WTC11 (cell line): ENCODE data around the gene NETO1. TPM values are rescaled to one million over a fixed set of nuclear protein-coding genes. Genes with fewer than 3 reads are reported as not detected.

Experiments
- ATAC-seq: fragments of 200-7000 bp; cut with Tn5 transposase; 2 replicates; pipeline ENCODE4 v1.10.0; 2021; ENCODE audit warnings: mild to moderate bottlenecking, moderate library complexity
- CTCF ChIA-PET: fragments of 300-600 bp; sonication (Branson Sonifier 250); formaldehyde crosslinking; loops from one replicate; lab custom pipeline; 2021; ENCODE audit warnings: antibody characterized with exemption; lab: Charles Lee
- POLR2A ChIA-PET: fragments of 350-600 bp; sonication (Branson Sonifier 250); formaldehyde crosslinking; loops from one replicate; lab custom pipeline; 2021; ENCODE audit warnings: antibody characterized with exemption; lab: Charles Lee
- DNase-seq: peaks from one replicate; pipeline ENCODE4 v3.0.0; 2021; ENCODE audit warnings: low spot score
- H3K27ac Mint-ChIP-seq: 2 replicates; pipeline ENCODE4 v1.8.0; 2021; ENCODE audit warnings: mixed read lengths
- H3K27me3 Mint-ChIP-seq: 2 replicates; pipeline ENCODE4 v1.8.0; 2021; ENCODE audit warnings: low read depth, mild to moderate bottlenecking, moderate library complexity, mixed read lengths
- H3K36me3 Mint-ChIP-seq: 2 replicates; pipeline ENCODE4 v1.8.0; 2021; ENCODE audit warnings: mixed read lengths
- H3K4me1 Mint-ChIP-seq: 2 replicates; pipeline ENCODE4 v1.8.0; 2022; ENCODE audit warnings: mixed read lengths
- H3K4me3 Mint-ChIP-seq: 2 replicates; pipeline ENCODE4 v1.8.0; 2021; ENCODE audit warnings: mild to moderate bottlenecking, moderate library complexity, mixed read lengths
- H3K9me3 Mint-ChIP-seq: 2 replicates; pipeline ENCODE4 v1.8.0; 2021; ENCODE audit warnings: mixed read lengths
- AFF4 ChIP-seq: sonication (generic); formaldehyde crosslinking; IDR thresholded peaks from 2 replicates; pipeline ENCODE4 v1.8.1; 2023; ENCODE audit warnings: mild to moderate bottlenecking, missing genetic modification reagents, borderline replicate concordance
- ATF3 ChIP-seq: sonication (generic); formaldehyde crosslinking; conservative IDR thresholded peaks from 2 replicates; pipeline ENCODE4 v1.8.1; 2022; ENCODE audit warnings: mild to moderate bottlenecking, missing genetic modification reagents
- ATF6 ChIP-seq: sonication (generic); formaldehyde crosslinking; IDR thresholded peaks from 2 replicates; pipeline ENCODE4 v1.8.1; 2023; ENCODE audit warnings: mild to moderate bottlenecking, missing genetic modification reagents
- E2F5 ChIP-seq: sonication (generic); formaldehyde crosslinking; IDR thresholded peaks from 2 replicates; pipeline ENCODE4 v1.8.1; 2022; ENCODE audit warnings: mild to moderate bottlenecking, moderate library complexity, missing genetic modification reagents
- ELF4 ChIP-seq: sonication (generic); formaldehyde crosslinking; IDR thresholded peaks from 2 replicates; pipeline ENCODE4 v1.8.1; 2022; ENCODE audit warnings: low read depth, mild to moderate bottlenecking, moderate library complexity, missing genetic modification reagents
- GTF2I ChIP-seq: fragments of 250-450 bp; sonication (Bioruptor Pico); conservative IDR thresholded peaks from 2 replicates; pipeline ENCODE4 v1.4.0; 2021; ENCODE audit warnings: mild to moderate bottlenecking
- HMGA2 ChIP-seq: fragments of 250-450 bp; sonication (Bioruptor Pico); IDR thresholded peaks from 2 replicates; pipeline ENCODE4 v1.4.0; 2021; ENCODE audit warnings: mild to moderate bottlenecking, moderate library complexity
- IRF1 ChIP-seq: sonication (generic); formaldehyde crosslinking; IDR thresholded peaks from 2 replicates; pipeline ENCODE4 v1.8.0; 2023; ENCODE audit warnings: missing genetic modification reagents
- JUN ChIP-seq: sonication (generic); formaldehyde crosslinking; IDR thresholded peaks from 2 replicates; pipeline ENCODE4 v1.8.0; 2023; ENCODE audit warnings: mild to moderate bottlenecking, missing genetic modification reagents
- KAT7 ChIP-seq: sonication (generic); formaldehyde crosslinking; IDR thresholded peaks from 2 replicates; pipeline ENCODE4 v1.8.1; 2023; ENCODE audit warnings: missing genetic modification reagents, mild to moderate bottlenecking, borderline replicate concordance
- MLX ChIP-seq: sonication (generic); formaldehyde crosslinking; IDR thresholded peaks from 2 replicates; pipeline ENCODE4 v1.8.1; 2023; ENCODE audit warnings: mild to moderate bottlenecking, missing genetic modification reagents, moderate library complexity
- MXD4 ChIP-seq: fragments of 250-450 bp; sonication (Bioruptor Pico); IDR thresholded peaks from 2 replicates; pipeline ENCODE4 v1.8.0; 2021; ENCODE audit warnings: mild to moderate bottlenecking, moderate library complexity, borderline replicate concordance
- SOX15 ChIP-seq: fragments of 250-450 bp; sonication (Bioruptor Pico); IDR thresholded peaks from 2 replicates; pipeline ENCODE4 v1.9.0; 2021; ENCODE audit warnings: mild to moderate bottlenecking
- SP1 ChIP-seq: sonication (generic); formaldehyde crosslinking; conservative IDR thresholded peaks from 2 replicates; pipeline ENCODE4 v1.8.1; 2022; ENCODE audit warnings: missing genetic modification reagents
- TEAD4 ChIP-seq: sonication (generic); formaldehyde crosslinking; IDR thresholded peaks from 2 replicates; pipeline ENCODE4 v1.8.0; 2022; ENCODE audit warnings: mild to moderate bottlenecking, missing genetic modification reagents
- ZBTB43 ChIP-seq: sonication (generic); formaldehyde crosslinking; IDR thresholded peaks from 2 replicates; pipeline ENCODE4 v1.8.1; 2023; ENCODE audit warnings: mild to moderate bottlenecking, missing genetic modification reagents
- ZNF425 ChIP-seq: fragments of 250-450 bp; sonication (Bioruptor Pico); conservative IDR thresholded peaks from 2 replicates; pipeline ENCODE4 v1.9.0; 2021; ENCODE audit warnings: mild to moderate bottlenecking
- ZNF671 ChIP-seq: fragments of 250-450 bp; sonication (Bioruptor Pico); IDR thresholded peaks from 2 replicates; pipeline ENCODE4 v1.8.0; 2021; ENCODE audit warnings: mild to moderate bottlenecking
- total RNA-seq: library from RNA; stranded (reverse); gene quantifications from 3 replicates; pipeline ENCODE4 v1.2.3, GENCODE V29; 2021

NETO1 gene
- total RNA-seq, 1 experiment from 2014 or later = 33.1 TPM

- TF ChIP-seq AFF4 = no peak
Measured at GRCh38 chr18:72697706-72698105, 170.1 kb downstream of the NETO1 start (continued).

- H3K27ac Mint-ChIP-seq = peak overlapping the region; percentile 50
Measured at GRCh38 chr18:72692595-72692994, 175.2 kb downstream of the NETO1 start.

More at GRCh38 chr18:72692595-72692994, 175.2 kb downstream of the NETO1 start:
- Mint-ChIP-seq H3K4me3 (peak overlapping the region; percentile 25), H3K4me1 (peaks cover 43% of the 10 kb centered on the region), H3K36me3 (no peaks in the 10 kb centered on the region), H3K9me3 (peaks cover 9% of the 10 kb centered on the region; the same call in 1 of the 2 replicates), H3K27me3 (no peaks in the 10 kb centered on the region; the same call in 1 of the 2 replicates)
- POLR2A ChIA-PET = no interaction called here
- CTCF ChIA-PET = no interaction called here
- TF ChIP-seq SOX15 = no peak
- TF ChIP-seq JUN (CRISPR knock-in tag) = no peak
- no peak for TF ChIP-seq E2F5
- no peak for TF ChIP-seq ELF4 (CRISPR knock-in tag)
- no peak for TF ChIP-seq ZBTB43 (CRISPR knock-in tag)
- TF ChIP-seq ATF6 (CRISPR knock-in tag) = no peak
- TF ChIP-seq SP1 (CRISPR knock-in tag) = no peak
- TF ChIP-seq GTF2I (CRISPR knock-in tag) = no peak
- no peak for TF ChIP-seq ZNF671
- no peak for TF ChIP-seq KAT7 (CRISPR knock-in tag)
- TF ChIP-seq HMGA2 (CRISPR knock-in tag) = no peak
- no peak for TF ChIP-seq MXD4 (CRISPR knock-in tag)
- TF ChIP-seq ZNF425 (CRISPR knock-in tag) = no peak
- TF ChIP-seq ATF3 (CRISPR knock-in tag) = no peak
- TF ChIP-seq IRF1 (CRISPR knock-in tag) = no peak
- TF ChIP-seq TEAD4 (CRISPR knock-in tag) = no peak
- no peak for TF ChIP-seq MLX (CRISPR knock-in tag)
- ATAC-seq = peak; percentile 47
- DNase-seq = no peak
